Stimulated activated CD8-positive, alpha-beta memory T cell treated with anti-CD3 and anti-CD28 coated beads, Interleukin-12 subunit alpha, Interleukin-12 subunit beta, amount 100 ng/mL, for 24 hours (primary cell): Measurements from ENCODE around the gene PPIB.

ENCODE experiments used
- DNase-seq: peaks from one replicate; pipeline ENCODE4 v3.0.0-alpha.2; 2020; ENCODE audit errors: extremely low read depth

Gene PPIB

DNA sequence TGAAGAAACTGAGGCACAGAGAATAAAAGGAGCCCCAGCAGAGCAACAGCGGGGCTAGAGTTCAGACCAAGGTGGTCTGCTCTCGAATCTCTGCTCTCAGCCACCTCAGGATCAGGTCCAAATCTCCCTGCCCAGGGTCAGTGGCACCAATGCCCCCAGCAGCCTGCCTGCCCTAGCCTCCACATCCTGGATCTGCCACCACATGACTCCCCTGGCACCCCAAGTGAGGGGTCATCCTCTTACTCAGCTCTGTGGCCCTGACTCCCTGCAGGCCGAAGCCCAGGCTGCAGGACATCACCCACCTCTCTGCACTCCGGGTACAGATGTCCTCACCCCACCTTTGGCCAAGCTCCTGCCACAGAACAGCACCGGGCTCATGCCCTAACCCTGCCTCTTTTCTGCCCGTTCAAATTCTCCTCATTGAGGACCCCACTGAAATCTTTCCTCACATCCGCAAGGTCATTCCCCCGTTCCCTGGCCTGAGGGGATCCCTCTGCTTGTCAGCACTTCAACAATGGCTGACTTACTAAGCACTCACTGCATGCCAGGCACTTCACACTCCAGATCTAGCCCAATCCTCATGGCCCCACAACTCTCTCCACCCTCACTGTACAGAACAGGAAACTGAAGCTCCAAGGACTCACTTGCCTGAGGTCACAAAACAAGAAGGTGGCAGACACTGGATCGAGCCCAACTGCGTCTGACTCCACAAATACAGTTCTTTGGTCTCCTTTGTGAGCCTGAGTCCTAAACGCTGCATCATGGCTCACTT is 4.3 kb downstream of the PPIB start:
- no peak for DNase-seq

DNA sequence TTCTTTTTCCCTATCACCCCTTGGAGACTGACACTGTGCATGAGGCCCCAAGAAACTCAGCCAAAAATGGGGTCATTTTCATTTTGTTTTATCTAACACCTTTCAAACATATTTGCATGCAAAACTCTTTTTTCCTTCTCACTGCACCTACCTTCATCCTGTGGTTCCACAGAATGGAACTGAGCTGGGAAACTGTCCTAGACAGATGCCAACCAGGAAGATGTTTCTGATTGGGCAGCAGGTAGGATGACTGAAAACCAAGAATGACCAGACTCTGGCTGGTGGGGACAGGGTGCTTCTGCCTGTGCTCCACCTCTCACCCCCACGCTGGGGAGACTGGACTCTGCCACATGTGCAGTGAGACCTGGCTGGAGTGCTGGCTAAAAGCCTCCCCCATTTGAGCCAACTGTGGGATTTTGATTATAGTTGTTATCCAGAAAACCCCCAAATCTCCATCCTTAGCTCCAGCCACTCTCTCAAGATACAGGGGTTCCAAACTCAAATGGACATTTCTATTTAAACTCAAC is 5.2 kb downstream of the PPIB start:
- no peak for DNase-seq

DNA sequence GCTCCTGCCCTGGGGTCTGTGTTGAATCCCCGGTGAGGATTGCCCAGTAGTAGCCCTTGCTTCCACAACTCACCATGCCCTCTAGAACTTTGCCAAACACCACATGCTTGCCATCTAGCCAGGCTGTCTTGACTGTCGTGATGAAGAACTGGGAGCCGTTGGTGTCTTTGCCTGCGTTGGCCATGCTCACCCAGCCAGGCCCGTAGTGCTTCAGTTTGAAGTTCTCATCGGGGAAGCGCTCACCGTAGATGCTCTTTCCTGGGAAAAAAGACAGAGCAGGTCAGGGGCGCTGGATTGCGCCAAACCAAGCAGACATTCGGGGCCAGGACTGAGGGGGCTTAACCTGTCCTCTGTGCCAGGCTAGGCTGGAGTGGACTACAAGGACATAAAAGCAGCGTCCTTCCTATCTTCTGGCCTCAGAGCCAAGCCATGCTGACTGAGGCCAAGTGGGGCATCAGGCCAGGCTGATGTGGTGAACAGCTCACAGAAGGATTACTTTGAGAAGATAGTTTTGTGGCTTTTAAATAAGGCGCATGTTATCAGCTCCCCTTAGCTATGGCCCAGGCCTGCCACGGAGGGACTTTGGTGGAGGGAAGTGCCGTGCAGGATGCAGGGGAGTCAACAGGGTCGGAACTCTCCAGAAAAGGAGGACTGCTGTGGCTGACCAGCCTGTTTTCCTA is 6.0 kb downstream of the PPIB start:
- no peak for DNase-seq

DNA sequence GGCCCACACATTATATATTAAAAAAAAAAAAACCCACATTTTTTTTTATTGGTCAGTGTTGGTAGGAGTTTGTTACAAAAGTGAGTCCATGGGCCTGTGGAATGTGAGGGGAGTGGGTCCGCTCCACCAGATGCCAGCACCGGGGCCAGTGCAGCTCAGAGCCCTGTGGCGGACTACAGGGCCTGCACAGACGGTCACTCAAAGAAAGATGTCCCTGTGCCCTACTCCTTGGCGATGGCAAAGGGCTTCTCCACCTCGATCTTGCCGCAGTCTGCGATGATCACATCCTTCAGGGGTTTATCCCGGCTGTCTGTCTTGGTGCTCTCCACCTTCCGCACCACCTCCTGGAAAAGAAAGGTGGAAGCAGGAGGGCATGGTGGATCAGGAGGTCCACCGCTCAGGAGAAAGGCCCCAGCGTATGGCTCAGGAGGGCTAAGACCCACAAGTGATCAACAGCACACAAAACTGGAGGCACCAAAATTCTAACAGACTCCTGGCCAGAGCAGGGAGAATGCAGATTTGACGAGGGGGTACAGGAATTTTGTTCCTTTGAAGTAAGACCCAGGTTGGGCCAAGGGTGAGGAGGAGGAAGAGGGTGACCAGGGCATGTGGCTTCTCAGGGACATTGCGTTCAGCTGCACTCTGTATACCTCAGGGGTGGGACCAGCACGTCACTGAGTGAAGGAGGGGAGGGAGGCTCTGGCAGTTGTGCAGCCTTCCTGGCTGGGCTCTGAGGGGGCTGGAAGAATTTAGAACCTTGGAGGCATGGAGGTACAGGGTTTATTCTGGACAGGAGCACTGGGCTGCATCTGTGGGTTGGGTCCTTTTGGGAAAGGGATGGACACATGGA is 6.8 kb downstream of the PPIB start:
- DNase-seq = no peak

DNA sequence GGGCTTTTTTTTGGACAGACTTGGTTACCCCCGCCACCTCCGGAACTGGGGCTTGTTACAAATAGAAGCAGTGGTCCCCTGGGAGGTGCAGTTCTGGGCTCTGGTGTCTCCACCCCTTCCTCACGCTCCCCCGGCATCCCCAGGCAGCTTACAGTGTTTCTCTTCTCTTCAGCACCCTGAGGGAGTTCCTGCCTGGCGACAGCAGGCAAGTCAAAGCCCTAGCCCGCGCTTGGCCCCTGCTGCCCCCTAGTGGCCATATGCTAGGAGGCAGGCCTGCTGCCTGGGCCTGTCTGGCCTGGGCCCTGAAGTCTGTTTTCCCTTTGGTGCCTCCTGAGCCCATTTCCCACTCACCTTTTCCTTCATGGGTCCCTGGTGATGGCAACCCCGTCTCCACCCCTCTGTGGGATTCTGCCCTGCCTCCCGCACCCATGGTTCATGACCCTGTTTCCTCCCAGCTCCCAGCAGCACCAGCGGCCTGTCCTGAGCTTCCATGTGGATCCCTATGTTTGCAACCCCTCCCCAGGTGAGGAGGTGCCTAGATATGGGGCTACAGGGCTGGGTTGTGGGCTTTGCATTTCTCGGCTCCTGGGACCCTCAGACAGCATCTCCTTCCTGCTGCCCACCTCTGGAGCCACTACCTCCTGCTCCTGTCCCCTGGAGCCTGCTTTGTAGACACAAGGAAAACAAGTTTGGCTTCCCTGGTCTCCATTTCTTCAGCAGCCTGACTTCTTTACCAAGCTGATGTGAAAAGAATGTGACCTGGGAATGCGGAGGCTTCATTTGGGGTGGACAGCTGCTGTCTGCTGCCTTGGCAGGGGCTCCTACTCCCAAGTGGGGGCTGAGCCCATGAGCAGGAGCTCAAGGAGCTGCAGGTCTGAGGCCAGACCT is 9.1 kb downstream of the PPIB start:
- peak; percentile 71 for DNase-seq

DNA sequence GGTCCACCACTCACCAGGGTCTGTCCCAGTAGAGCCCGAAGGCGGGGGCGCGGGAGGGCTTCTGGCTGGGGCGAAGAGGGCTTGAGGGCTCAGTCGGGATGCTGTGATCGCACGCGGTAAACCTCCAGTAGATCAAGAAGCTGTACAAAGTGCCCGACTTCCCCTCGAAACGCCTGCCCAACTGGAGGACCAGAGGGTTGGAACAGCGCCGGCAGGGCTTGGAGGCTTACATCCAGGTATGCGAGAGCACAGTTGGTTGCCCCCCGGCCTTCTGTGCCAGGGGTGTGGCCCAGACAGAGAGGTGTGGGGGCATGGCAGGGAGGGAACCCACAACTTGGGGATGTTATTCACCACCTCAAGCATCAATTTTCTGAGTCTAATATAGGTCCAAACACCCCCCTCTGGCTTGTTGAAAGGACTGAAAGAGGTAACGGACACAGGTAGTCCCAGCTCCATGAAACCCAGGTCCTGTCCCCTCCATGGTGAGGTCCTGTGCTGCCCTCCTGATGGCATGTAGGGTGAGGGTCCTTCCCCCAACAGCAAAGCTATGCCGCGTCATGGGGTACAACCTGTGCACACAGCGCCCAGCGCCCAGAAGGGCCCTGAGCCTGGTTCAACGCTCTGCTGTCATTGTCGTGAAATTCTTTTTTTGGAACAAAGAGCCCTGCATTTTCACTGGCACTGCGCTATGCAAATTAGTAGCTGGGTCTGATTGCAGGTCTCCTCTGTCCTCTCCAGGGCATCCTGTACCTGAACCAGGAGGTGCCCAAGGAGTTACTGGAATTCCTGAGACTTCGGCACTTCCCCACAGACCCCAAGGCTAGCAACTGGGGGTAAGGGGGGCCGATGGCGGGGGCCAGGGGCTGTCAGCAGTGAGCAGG is 10.1 kb downstream of the PPIB start:
- no peak for DNase-seq

DNA sequence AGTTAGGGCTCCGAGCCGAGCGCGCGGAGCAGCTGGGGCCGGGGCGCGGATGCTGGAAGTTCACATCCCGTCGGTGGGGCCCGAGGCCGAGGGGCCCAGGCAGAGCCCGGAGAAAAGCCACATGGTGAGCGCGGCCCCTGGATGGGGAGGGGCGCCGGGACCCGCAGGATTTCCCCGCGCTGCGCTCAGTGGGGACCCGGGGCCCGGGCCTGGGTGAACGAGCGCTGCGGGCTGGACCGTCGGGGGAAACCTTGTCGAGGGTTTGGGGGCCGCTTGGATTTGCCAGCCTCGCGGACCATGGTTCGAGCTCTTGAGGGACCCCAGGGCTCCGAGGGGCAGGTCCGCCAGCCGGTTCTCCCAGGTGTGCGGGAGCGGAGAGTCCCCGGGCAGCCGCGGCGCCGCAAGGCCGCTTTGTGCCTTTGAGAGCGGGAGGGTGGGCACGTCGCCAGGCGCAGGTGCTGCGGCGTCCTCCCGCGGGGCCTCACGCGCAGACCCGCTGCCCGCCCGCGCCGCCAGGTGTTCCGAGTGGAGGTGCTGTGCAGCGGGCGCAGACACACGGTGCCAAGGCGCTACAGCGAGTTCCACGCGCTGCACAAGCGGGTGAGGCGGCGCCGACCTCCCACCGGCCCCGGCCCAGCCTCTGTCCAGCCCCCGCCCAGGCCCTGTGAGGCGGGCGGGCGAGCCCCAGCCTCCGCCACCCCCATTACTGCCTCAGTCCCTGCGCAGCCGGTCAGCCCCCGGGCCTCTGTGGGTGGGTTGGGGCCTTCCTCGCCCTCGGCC is 10.9 kb downstream of the PPIB start, which contains the start of gene SNX22:
Gene SNX22, plus strand, starts transcription at position 5 of the 780 bp plus-strand sequence. Its CDS starts 45 bp downstream, at position 50.
- DNase-seq = no peak

DNA sequence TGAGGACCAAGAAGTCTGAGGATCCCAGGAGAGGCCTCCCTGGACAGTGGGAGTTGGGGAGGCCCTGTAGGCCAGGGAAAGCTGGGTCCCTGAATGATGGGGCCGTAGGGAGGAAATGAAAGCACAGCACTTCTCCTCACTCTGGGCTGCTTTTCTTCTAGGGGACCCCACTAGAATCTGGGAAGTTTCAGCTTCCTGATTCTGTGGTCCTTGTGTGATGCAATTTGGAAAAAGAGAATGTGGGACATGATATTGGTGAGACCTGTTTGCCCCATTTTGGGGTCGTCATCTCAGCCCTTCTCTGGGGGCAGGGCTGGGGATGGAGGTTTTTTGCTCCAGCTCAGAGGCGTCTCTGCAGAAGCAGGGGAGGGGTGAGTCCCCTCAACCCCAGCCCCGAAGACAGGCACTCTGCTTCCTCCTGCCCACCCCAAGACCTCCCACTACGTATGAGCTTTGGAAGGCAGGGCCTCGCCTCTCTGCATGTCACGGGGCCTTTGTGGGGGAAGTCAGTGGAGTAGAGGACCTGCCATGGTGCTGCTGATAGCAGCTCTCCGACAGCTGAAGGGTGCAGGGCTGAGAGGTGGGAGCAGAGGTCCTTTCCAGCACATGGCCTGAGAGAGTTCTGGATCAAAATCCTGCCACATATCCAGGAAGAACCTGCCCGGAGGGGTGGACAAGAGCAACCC is 12.8 kb downstream of the PPIB start:
- no peak for DNase-seq

DNA sequence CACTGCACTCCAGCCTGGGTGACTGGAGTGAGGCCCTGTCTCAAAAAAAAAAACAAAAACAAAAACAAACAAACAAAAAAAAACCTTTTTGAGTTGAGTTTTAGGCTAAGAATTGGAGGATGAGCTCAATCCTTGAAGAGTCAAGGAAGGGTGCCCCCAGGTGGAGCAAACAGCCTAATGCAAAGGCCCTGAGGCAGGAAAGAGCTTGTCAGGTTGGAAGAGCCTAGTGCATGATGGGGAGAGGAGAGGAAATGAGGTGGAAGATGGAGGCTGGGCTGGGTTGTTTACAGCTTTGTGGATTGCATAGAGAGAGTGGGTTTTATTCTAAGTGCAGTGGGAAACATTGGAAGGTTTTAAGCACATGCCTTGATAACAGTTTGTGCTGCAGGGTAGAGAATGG is 13.4 kb downstream of the PPIB start:
- no peak for DNase-seq

DNA sequence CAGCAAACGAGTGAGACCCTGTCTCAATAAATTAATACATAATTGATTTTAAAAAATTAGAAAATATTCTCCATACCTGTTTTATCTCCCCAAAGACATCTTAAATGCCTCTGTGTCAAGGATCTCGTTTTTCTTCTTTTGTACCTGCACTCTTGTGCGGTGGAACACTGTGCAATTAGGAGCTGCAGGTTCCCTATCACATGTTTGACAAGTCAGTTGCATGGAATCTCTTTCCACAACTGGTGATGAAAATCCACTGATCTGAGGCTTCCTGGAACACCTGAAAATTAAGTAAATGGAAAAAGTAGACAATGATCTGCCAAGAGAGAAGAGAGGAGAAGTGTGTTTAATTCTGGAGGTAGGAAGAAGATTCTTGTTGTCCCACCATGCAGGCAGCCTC is 14.2 kb downstream of the PPIB start:
- DNase-seq = no peak

DNA sequence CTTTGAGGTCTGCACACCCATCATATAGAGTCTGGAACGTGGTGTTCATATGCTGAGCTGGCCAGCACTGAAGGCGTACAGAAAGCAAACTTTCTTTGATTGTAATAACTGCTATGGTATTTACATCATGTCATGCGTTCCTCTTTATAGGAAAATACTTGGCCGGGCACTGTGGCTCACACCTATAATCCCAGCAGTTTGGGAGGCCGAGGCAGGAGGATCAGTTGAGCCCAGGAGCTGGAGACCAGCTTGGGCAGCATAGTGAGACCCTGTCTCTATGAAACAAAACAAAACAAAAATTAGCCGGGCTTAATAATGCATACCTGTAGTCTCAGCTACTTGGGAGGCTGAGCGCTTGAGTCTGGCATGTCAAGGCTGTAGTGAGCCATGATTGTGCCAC is 14.7 kb downstream of the PPIB start:
- DNase-seq = no peak

DNA sequence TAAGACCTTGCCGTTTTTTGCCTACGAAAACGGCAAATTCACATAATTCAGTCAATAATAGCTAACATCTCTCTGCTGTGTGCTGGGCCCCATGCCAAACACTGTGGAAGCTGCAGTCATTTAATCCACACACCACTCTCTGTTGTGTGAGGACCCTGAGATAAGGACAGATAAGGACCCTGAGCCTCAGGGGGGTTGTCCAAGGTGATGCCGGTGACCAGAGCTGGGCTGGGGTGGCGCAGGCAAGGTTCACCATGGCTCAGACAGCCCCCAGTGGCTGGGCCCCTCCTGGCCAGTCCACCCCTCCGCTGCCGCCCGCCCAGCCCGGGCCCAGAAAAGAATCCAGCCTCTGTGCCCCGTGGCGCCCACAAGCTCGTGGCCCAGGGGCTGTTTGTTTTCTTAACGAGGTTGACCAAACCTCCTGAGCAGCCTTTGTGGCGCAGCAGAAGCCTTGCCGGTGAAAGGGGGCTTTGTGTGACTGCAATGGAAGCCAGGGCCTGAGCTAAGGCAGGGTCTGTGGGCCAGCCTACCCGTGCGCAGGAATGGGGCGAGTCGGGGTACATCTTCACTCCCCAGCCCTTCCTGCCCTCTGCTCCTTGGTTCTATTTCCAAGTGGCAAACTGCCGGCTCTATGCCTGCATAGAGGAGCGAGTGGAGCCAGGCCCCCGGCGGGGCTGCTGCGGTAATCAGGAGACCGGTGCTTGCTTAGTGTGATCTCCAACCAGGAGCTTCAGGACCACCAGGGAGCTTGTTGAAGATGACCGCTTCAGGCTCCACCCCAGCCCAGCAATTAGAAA is 15.7 kb downstream of the PPIB start:
- no peak for DNase-seq

DNA sequence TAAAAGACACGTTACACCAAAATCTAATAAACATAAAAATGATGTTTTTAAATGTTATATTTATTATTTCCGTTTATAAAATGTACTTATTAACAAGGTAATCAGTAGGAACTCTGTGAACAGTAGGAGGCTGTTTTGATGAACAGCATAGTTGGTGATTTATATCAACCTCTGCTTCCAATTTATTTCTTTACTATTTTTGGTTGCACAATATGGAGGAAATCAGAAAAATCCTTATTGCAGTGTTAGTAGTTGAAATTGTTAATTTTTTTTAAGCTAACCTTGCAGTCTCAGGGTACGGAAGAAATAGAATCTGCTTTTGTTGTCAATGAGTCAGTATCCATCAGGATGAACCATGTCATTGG is 16.3 kb downstream of the PPIB start:
- no peak for DNase-seq

DNA sequence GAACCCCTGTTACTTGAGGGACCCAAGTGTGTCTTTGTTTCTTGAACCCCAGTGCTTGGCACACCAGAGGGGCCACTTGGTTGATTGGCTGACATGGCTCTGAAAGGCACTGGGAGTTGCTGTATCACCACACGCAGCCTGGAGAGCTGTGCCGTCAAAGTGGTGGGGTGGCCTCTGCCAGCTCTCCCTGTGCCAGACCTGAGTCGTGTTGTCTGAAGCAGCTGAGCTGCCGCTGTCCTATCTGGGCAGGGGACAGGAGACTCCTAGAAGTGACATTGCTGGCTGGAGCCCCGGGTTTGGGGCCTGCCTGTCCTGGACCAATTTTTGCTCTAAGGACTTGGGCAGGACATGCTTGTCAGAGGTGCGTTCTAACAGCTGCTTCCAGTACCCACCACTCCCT is 16.8 kb downstream of the PPIB start:
- no peak for DNase-seq

DNA sequence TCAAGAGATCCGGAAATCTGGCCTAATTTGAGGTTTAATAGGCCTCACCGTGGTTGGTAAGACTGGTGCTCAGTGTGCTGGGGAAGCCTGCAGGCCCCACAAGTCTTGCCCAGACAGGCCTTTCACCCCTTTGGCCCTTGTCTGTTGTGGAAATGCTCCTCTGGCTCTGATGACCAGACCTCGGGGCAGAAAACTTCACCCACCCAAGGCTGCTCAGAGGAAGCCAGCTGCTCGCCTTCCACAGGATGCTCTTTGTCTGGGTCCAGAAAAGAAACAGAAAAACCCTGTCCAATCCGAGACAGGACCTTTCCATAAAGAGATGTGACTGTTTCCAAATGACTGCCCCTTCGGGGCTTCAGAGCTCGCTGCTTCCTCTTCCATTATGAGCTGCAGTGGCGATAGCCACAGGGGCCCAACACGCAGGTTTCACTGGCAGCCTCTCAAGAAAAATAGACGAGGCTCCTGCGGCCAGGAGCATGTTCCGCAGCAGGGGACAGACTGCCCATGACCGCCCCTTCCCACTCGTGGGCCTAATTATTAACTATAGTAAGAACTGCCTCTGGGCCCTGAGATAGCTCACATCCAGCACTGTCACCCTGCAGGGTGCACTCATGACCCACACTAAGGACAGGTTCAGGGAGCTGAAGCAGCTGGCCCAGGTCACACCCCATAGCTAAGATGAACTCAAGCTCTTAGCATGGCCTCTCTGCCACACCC is 18.1 kb downstream of the PPIB start:
- no peak for DNase-seq

DNA sequence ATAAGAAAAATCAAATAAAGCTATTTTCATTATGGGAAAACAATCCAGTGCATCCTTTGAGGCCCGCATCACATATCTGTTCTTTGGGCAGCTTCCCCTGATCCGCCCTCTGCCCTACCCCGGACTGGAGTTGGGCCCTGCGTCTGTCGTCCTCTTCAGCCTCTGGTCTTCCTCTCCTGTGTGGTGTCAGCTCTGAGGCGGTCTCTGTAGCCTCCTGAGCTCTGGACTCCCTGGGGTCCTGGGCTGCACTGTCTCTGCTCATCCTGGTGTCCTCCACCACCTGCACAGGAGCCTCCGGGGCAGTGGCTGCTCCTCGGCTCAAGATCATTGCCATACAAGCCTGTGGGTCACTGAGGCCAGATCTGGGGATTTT is 18.6 kb downstream of the PPIB start:
- DNase-seq = no peak

DNA sequence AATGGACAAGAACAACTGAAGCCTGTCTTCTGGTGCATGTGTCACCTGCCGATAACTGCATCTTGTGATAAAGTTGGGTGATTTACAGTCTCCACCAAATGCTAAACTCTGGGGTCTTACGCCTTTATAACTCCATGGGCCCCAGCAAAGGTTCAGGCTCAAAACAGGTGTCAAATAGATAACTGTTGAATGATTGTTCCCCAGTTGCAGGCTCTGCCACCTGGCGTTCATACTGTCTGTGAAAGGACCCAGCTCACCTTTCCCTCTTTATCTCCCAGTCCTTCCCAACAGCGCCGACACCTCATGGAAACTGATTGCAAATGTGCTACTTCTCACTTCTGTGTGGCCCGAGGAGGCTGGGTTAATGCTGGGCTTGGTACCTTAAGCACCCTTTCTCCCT is 19.5 kb downstream of the PPIB start:
- DNase-seq = no peak
